Measurements from ENCODE around the gene PCDHB4. TPM values are rescaled to one million over a fixed set of nuclear protein-coding genes. Genes with fewer than 3 reads are reported as not detected.
"Not testable (repeated sequence)": the region's sequence is repeated elsewhere in the genome, so short reads cannot be mapped to it uniquely, and the experiment has no call there.

Gene PCDHB4
- polyA plus RNA-seq, 1 experiment: 0.02 TPM

- Histone ChIP-seq H3K36me3 (ENCODE audit: control insufficient read depth, insufficient read depth, low read length) (no peaks in the 10 kb centered on the region), H3K4me3 (ENCODE audit: low read depth, low read length) (peak overlapping the region; percentile 39), H3K27me3 (ENCODE audit: control insufficient read depth, insufficient read depth, low read length) (no peaks in the 10 kb centered on the region)
- TF ChIP-seq, protein P1, sequence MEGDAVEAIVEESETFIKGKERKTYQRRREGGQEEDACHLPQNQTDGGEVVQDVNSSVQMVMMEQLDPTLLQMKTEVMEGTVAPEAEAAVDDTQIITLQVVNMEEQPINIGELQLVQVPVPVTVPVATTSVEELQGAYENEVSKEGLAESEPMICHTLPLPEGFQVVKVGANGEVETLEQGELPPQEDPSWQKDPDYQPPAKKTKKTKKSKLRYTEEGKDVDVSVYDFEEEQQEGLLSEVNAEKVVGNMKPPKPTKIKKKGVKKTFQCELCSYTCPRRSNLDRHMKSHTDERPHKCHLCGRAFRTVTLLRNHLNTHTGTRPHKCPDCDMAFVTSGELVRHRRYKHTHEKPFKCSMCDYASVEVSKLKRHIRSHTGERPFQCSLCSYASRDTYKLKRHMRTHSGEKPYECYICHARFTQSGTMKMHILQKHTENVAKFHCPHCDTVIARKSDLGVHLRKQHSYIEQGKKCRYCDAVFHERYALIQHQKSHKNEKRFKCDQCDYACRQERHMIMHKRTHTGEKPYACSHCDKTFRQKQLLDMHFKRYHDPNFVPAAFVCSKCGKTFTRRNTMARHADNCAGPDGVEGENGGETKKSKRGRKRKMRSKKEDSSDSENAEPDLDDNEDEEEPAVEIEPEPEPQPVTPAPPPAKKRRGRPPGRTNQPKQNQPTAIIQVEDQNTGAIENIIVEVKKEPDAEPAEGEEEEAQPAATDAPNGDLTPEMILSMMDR (IDR thresholded peaks at IDR 0.05; ENCODE audit: insufficient read depth, low read depth, low read length): no peak
- CTCF ChIA-PET: interaction anchor here (0.5 to 1.6 kb wide), 7 partner anchors 9 to 469 kb away, joined by 3 to 7 read pairs (median 3); partner anchors contain the start of gene PCDHB7
- DNase-seq (ENCODE audit: low read depth): no peak
- POLR2A ChIA-PET: no interaction called here
Observed at GRCh38 chr5:141095263-141095641, 26.4 kb upstream of the PCDHB4 start.

DNA sequence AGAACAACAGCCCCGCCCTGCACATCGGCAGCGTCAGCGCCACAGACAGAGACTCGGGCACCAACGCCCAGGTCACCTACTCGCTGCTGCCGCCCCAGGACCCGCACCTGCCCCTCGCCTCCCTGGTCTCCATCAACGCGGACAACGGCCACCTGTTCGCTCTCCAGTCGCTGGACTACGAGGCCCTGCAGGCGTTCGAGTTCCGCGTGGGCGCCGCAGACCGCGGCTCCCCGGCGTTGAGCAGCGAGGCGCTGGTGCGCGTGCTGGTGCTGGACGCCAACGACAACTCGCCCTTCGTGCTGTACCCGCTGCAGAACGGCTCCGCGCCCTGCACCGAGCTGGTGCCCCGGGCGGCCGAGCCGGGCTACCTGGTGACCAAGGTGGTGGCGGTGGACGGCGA, 25.4 kb upstream of the PCDHB4 start:
- POLR2A ChIA-PET, CTCF ChIA-PET: not testable (repeated sequence)

GRCh38 chr5:141096586-141096985, 25.0 kb upstream of the PCDHB4 start:
- DNase-seq (ENCODE audit: low read depth); H3K27me3 ChIP-seq (ENCODE audit: control insufficient read depth, insufficient read depth, low read length); POLR2A ChIA-PET; H3K36me3 ChIP-seq (ENCODE audit: control insufficient read depth, insufficient read depth, low read length); CTCF ChIA-PET; H3K4me3 ChIP-seq (ENCODE audit: low read depth, low read length): not testable (repeated sequence)

More for the DNA sequence above, 25.4 kb upstream of the PCDHB4 start:
- not testable (repeated sequence) for H3K4me3 ChIP-seq (ENCODE audit: low read depth, low read length); H3K27me3 ChIP-seq (ENCODE audit: control insufficient read depth, insufficient read depth, low read length); H3K36me3 ChIP-seq (ENCODE audit: control insufficient read depth, insufficient read depth, low read length); DNase-seq (ENCODE audit: low read depth)

- TF ChIP-seq, protein P1 (IDR thresholded peaks at IDR 0.05; ENCODE audit: insufficient read depth, low read depth, low read length): peak; percentile 37
- no peak for DNase-seq (ENCODE audit: low read depth)
- H3K27me3 ChIP-seq (ENCODE audit: control insufficient read depth, insufficient read depth, low read length): no peaks in the 10 kb centered on the region
- H3K4me3 ChIP-seq (ENCODE audit: low read depth, low read length): peak within 1 kb of the TSS; percentile 27
- H3K36me3 ChIP-seq (ENCODE audit: control insufficient read depth, insufficient read depth, low read length): no peaks in the 10 kb centered on the region
- ChIA-PET POLR2A (no interaction called here), CTCF (no interaction called here)
Observed at GRCh38 chr5:141100243-141100805, 21.3 kb upstream of the PCDHB4 start, which contains the start of gene PCDHB3. PCDHB3 (plus strand) TSS chr5:141100473; CDS start chr5:141100650, 177 bp downstream.

- no peaks in the 10 kb centered on the region for H3K27me3 ChIP-seq (ENCODE audit: control insufficient read depth, insufficient read depth, low read length)
- peak overlapping the region; percentile 6 for H3K4me3 ChIP-seq (ENCODE audit: low read depth, low read length)
- TF ChIP-seq, protein P1 (IDR thresholded peaks at IDR 0.05; ENCODE audit: insufficient read depth, low read depth, low read length): no peak
- ChIA-PET CTCF (interaction anchor here (0.8 kb wide), 1 partner anchor 225 kb away, joined by 3 read pairs; no protein-coding TSS in a partner anchor), POLR2A (no interaction called here)
- no peaks in the 10 kb centered on the region for H3K36me3 ChIP-seq (ENCODE audit: control insufficient read depth, insufficient read depth, low read length)
- DNase-seq (ENCODE audit: low read depth): no peak
Observed at GRCh38 chr5:141101059-141101458, 20.6 kb upstream of the PCDHB4 start.

DNA sequence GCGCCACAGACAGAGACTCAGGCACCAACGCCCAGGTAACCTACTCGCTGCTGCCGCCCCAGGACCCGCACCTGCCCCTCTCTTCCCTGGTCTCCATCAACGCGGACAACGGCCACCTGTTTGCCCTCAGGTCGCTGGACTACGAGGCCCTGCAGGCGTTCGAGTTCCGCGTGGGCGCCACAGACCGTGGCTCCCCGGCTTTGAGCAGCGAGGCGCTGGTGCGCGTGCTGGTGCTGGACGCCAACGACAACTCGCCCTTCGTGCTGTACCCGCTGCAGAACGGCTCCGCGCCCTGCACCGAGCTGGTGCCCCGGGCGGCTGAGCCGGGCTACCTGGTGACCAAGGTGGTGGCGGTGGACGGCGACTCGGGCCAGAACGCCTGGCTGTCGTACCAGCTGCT, 19.5 kb upstream of the PCDHB4 start:
- CTCF ChIA-PET; DNase-seq (ENCODE audit: low read depth); H3K36me3 ChIP-seq (ENCODE audit: control insufficient read depth, insufficient read depth, low read length); POLR2A ChIA-PET; H3K4me3 ChIP-seq (ENCODE audit: low read depth, low read length); H3K27me3 ChIP-seq (ENCODE audit: control insufficient read depth, insufficient read depth, low read length): not testable (repeated sequence)

- H3K36me3 ChIP-seq (ENCODE audit: control insufficient read depth, insufficient read depth, low read length); POLR2A ChIA-PET; CTCF ChIA-PET; DNase-seq (ENCODE audit: low read depth); H3K27me3 ChIP-seq (ENCODE audit: control insufficient read depth, insufficient read depth, low read length); H3K4me3 ChIP-seq (ENCODE audit: low read depth, low read length): not testable (repeated sequence)
Observed at GRCh38 chr5:141102471-141102870, 19.1 kb upstream of the PCDHB4 start.

Measured in BJ (cell line).